ENCODE results near the gene SETD4.

- no peak for TF ChIP-seq CTCF (IDR thresholded peaks at IDR 0.05; ENCODE audit: low read length)
- no peak for TF ChIP-seq EZH2 (optimal IDR thresholded peaks at IDR 0.05; ENCODE audit: low read depth, low read length)
- TF ChIP-seq EZH2phosphoT487 (IDR thresholded peaks at IDR 0.05; ENCODE audit: low read length): no peak
These were observed 69.2 kb downstream of the SETD4 start for GRCh38 chr21:35991131-35991530.
